HepG2 (cell line): ENCODE results near the gene SF3A2. TPM values are rescaled to one million over a fixed set of nuclear protein-coding genes. Genes with fewer than 3 reads are reported as not detected.

Source experiments
- E2F5 ChIP-seq: sonication (generic); formaldehyde crosslinking; conservative IDR thresholded peaks from 2 replicates; pipeline ENCODE4 v1.4.0; 2020; ENCODE audit warnings: missing genetic modification reagents
- ELF4 ChIP-seq: sonication (generic); formaldehyde crosslinking; IDR thresholded peaks from 2 replicates; pipeline ENCODE4 v1.5.0; 2020; ENCODE audit warnings: missing genetic modification reagents, mild to moderate bottlenecking, moderate library complexity, borderline replicate concordance
- HIC2 ChIP-seq: sonication (generic); formaldehyde crosslinking; IDR thresholded peaks from 2 replicates; pipeline ENCODE4 v1.9.0; 2022; ENCODE audit warnings: low read depth, missing genetic modification reagents
- HMGA1 ChIP-seq: sonication (generic); formaldehyde crosslinking; conservative IDR thresholded peaks from 2 replicates; pipeline ENCODE4 v1.4.0; 2020; ENCODE audit warnings: missing genetic modification reagents
- HNRNPL ChIP-seq: fragments of 200-400 bp; formaldehyde crosslinking; IDR thresholded peaks from 2 replicates; pipeline ENCODE4 v1.6.1; 2017; ENCODE audit warnings: mild to moderate bottlenecking, low read depth, low read length
- KLF6 ChIP-seq: IDR thresholded peaks from 2 replicates; pipeline ENCODE4 v1.8.0; 2016; ENCODE audit warnings: missing biosample characterization, missing genetic modification reagents
- MBNL3 ChIP-seq: fragments of 250-450 bp; sonication (Bioruptor Pico); conservative IDR thresholded peaks from 2 replicates; pipeline ENCODE4 v1.8.0; 2022; ENCODE audit warnings: mild to moderate bottlenecking, inconsistent platforms
- MEF2D ChIP-seq: sonication (generic); formaldehyde crosslinking; IDR thresholded peaks from 2 replicates; pipeline ENCODE4 v1.5.1; 2020; ENCODE audit warnings: mild to moderate bottlenecking, missing genetic modification reagents
- RORA ChIP-seq: sonication (generic); formaldehyde crosslinking; IDR thresholded peaks from 2 replicates; pipeline ENCODE4 v1.5.0; 2020; ENCODE audit warnings: mild to moderate bottlenecking, missing genetic modification reagents, moderate library complexity
- SP1 ChIP-seq, 2 experiments: fragments of 450-650 bp in 1 of 2; sonication (generic) in 1 of 2; formaldehyde crosslinking in 1 of 2; IDR thresholded peaks; 2 replicates each; pipeline versions ENCODE4 v1.4.0 to v1.6.1; 2016 to 2020; ENCODE audit warnings: missing genetic modification reagents in 1 of 2
- STAT5B ChIP-seq: sonication (generic); formaldehyde crosslinking; IDR thresholded peaks from 2 replicates; pipeline ENCODE4 v1.4.0; 2020; ENCODE audit warnings: missing genetic modification reagents
- TARDBP ChIP-seq: sonication (generic); formaldehyde crosslinking; IDR thresholded peaks from 2 replicates; pipeline ENCODE4 v1.8.0; 2022; ENCODE audit warnings: mild to moderate bottlenecking, missing genetic modification reagents
- TFDP2 ChIP-seq: sonication (generic); formaldehyde crosslinking; IDR thresholded peaks from 2 replicates; pipeline ENCODE4 v1.4.0; 2020; ENCODE audit warnings: missing genetic modification reagents
- TP53 ChIP-seq: sonication (generic); formaldehyde crosslinking; conservative IDR thresholded peaks from 2 replicates; pipeline ENCODE4 v1.4.0; 2020; ENCODE audit warnings: missing genetic modification reagents
- XRCC5 ChIP-seq: fragments of 200-400 bp; formaldehyde crosslinking; optimal IDR thresholded peaks from 2 replicates; pipeline ENCODE3; 2017; ENCODE audit warnings: mild to moderate bottlenecking, low read length
- ZBTB38 ChIP-seq: sonication (generic); formaldehyde crosslinking; IDR thresholded peaks from 2 replicates; pipeline ENCODE4 v1.5.1; 2020; ENCODE audit warnings: mild to moderate bottlenecking, missing genetic modification reagents
- ZBTB44 ChIP-seq: sonication (generic); formaldehyde crosslinking; IDR thresholded peaks from 2 replicates; pipeline ENCODE4 v1.4.0; 2020; ENCODE audit warnings: missing genetic modification reagents
- ZNF138 ChIP-seq: sonication (generic); formaldehyde crosslinking; IDR thresholded peaks from 2 replicates; pipeline ENCODE4 v1.5.0; 2020; ENCODE audit warnings: mild to moderate bottlenecking, low read depth, missing genetic modification reagents
- ZNF557 ChIP-seq: sonication (generic); formaldehyde crosslinking; IDR thresholded peaks from 2 replicates; pipeline ENCODE4 v1.4.0; 2020; ENCODE audit warnings: missing genetic modification reagents
- ZNF558 ChIP-seq: sonication (generic); formaldehyde crosslinking; IDR thresholded peaks from 2 replicates; pipeline ENCODE4 v1.9.0; 2022; ENCODE audit warnings: mild to moderate bottlenecking, missing genetic modification reagents, borderline replicate concordance
- ZNF691 ChIP-seq: sonication (generic); formaldehyde crosslinking; IDR thresholded peaks from 2 replicates; pipeline ENCODE4 v1.4.0; 2020; ENCODE audit warnings: missing genetic modification reagents, low read depth, mild to moderate bottlenecking, borderline replicate concordance
- ZNF724P ChIP-seq: sonication (generic); formaldehyde crosslinking; IDR thresholded peaks from 2 replicates; pipeline ENCODE4 v1.8.0; 2022; ENCODE audit warnings: missing genetic modification reagents, borderline replicate concordance
- ZNF740 ChIP-seq: sonication (generic); formaldehyde crosslinking; IDR thresholded peaks from 2 replicates; pipeline ENCODE4 v1.4.0; 2020; ENCODE audit warnings: missing genetic modification reagents
- ZNF775 ChIP-seq: sonication (generic); formaldehyde crosslinking; IDR thresholded peaks from 2 replicates; pipeline ENCODE4 v1.4.0; 2020; ENCODE audit warnings: missing genetic modification reagents, mild to moderate bottlenecking, moderate library complexity, borderline replicate concordance
- polyA plus RNA-seq, 8 experiments: library from polyadenylated mRNA; depleted of rRNA in 3 of 8; stranded (reverse) in 7 of 8; unstranded in 1 of 8; fragments of >200 nt; fragmentation: Illumina TruSeq in 4 of 8; extraction: Trizol in 4 of 8; gene quantifications; 2 replicates each; pipeline versions ENCODE4 v1.2.1 to v1.2.3, GENCODE V29; 2011 to 2016; ENCODE audit warnings: low read depth in 4 of 8, missing spikeins in 1 of 8, mixed read lengths in 1 of 8; ENCODE audit not compliant: insufficient read depth in 1 of 8
- total RNA-seq, 5 experiments: library from RNA; depleted of rRNA; stranded (reverse); fragments of >200 nt; fragmentation: Illumina TruSeq; extraction: Trizol; gene quantifications; 2 replicates each; pipeline ENCODE4 v1.2.3, GENCODE V29; 2016; ENCODE audit warnings: low read depth in 1 of 5

The SF3A2 gene
- total and polyA plus RNA-seq, 2 of the 13 experiments (the other 11 are each of a cell fraction or from before 2014, with no cell fraction given): 8.6 to 8.8 TPM

- peak; percentile 50 for TF ChIP-seq ZBTB38 (CRISPR knock-in tag)
- no peak for TF ChIP-seq HMGA1 (CRISPR knock-in tag)
- TF ChIP-seq TARDBP: no peak
- no peak for TF ChIP-seq ELF4 (CRISPR knock-in tag)
- no peak for TF ChIP-seq ZNF558 (CRISPR knock-in tag)
- no peak for TF ChIP-seq E2F5
- TF ChIP-seq ZBTB44: no peak
- TF ChIP-seq XRCC5: no peak
- no peak for TF ChIP-seq ZNF557 (CRISPR knock-in tag)
- no peak for TF ChIP-seq TFDP2 (CRISPR knock-in tag)
- no peak for TF ChIP-seq MEF2D (CRISPR knock-in tag)
- TF ChIP-seq TP53 (CRISPR knock-in tag): no peak
- no peak for TF ChIP-seq MBNL3 (CRISPR knock-in tag)
- TF ChIP-seq STAT5B (CRISPR knock-in tag): no peak
- TF ChIP-seq ZNF138 (CRISPR knock-in tag): no peak
- no peak for TF ChIP-seq ZNF775 (CRISPR knock-in tag)
- TF ChIP-seq KLF6 (CRISPR knock-in tag): no peak
- TF ChIP-seq ZNF724P: no peak
- TF ChIP-seq ZNF691 (CRISPR knock-in tag): no peak
- TF ChIP-seq HIC2 (CRISPR knock-in tag): 0 out of 2 replicates have a peak, but pooled peaks have one; percentile 2
- TF ChIP-seq ZNF740: no peak
- no peak for TF ChIP-seq RORA (CRISPR knock-in tag)
- 0 out of 2 replicates have a peak, but pooled peaks have one; percentile 54 for TF ChIP-seq HNRNPL
- no peak for TF ChIP-seq SP1 (IDR thresholded peaks at IDR 0.05)
- TF ChIP-seq SP1 (CRISPR knock-in tag; IDR thresholded peaks at IDR 0.05): no peak
Observed at GRCh38 chr19:2233601-2234280, 2.9 kb upstream of the SF3A2 start (continued).
